ENCODE measurements around the gene PTBP1.
A peak's percentile ranks its signal among the peaks of the same experiment; 100 is the strongest.

Gene PTBP1

GRCh38 chr19:796692-797527, at the start of gene PTBP1:
Gene PTBP1, plus strand, starts transcription at chr19:797452. Its CDS starts 46 bp downstream, at chr19:797498.
- peak; percentile 98 for DNase-seq

GRCh38 chr19:748274-748598, 49.0 kb upstream of the PTBP1 start:
- DNase-seq: no peak

- DNase-seq: no peak
Measured at GRCh38 chr19:749811-750210, 47.4 kb upstream of the PTBP1 start.

GRCh38 chr19:750640-751423, 46.4 kb upstream of the PTBP1 start, which contains the start of gene MISP:
Gene MISP, plus strand, starts transcription at chr19:751112. Its CDS starts 5,835 bp downstream, at chr19:756947.
- DNase-seq: no peak

GRCh38 chr19:751501-752341, 45.5 kb upstream of the PTBP1 start:
- DNase-seq: no peak

GRCh38 chr19:752652-753517, 44.4 kb upstream of the PTBP1 start:
- no peak for DNase-seq

DNA sequence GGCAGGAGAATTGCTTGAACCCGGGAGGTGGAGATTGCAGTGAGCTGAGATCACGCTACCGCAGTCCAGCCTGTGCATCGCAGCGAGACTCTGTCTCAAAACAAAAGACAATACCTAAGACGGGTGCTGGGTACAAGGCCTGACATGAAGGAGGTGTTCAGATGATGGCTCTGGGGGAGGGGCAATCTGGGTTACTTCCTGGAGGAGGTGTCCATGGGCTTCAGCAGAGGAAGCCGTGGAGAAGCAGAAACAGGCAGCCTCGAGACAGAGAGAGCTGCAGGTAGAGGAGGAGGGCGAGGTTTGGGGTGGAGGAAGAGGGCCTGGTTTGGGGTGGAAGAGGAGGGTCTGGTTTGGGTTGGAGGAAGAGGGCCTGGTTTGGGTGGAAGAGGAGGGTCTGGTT, 42.7 kb upstream of the PTBP1 start:
- no peak for DNase-seq

- no peak for DNase-seq
Measured at GRCh38 chr19:755063-755462, 42.2 kb upstream of the PTBP1 start.

- no peak for DNase-seq
Measured at GRCh38 chr19:756236-756635, 41.0 kb upstream of the PTBP1 start.

DNA sequence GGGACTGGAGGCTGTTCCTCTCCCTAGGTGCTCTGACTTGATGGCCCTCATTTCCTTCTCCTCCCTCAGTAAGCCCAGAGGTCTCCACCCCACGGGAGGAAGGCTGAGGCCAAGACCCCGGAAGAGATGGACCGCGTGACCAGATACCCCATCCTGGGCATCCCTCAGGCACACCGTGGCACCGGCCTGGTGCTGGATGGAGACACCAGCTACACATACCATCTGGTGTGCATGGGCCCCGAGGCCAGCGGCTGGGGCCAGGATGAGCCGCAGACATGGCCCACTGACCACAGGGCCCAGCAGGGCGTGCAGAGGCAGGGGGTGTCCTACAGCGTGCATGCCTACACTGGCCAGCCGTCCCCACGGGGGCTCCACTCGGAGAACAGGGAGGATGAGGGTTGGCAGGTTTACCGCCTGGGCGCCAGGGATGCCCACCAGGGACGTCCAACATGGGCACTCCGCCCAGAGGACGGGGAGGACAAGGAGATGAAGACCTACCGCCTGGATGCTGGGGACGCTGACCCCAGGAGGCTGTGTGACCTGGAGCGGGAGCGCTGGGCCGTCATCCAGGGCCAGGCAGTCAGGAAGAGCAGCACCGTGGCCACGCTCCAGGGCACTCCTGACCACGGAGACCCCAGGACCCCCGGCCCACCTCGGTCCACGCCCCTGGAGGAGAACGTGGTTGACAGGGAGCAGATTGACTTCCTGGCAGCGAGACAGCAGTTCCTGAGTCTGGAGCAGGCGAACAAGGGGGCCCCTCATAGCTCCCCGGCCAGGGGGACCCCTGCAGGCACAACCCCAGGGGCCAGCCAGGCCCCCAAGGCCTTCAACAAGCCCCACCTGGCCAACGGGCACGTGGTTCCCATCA, 40.2 kb upstream of the PTBP1 start:
- no peak for DNase-seq

- DNase-seq: no peak
Measured at GRCh38 chr19:757811-758668, 39.2 kb upstream of the PTBP1 start.

DNA sequence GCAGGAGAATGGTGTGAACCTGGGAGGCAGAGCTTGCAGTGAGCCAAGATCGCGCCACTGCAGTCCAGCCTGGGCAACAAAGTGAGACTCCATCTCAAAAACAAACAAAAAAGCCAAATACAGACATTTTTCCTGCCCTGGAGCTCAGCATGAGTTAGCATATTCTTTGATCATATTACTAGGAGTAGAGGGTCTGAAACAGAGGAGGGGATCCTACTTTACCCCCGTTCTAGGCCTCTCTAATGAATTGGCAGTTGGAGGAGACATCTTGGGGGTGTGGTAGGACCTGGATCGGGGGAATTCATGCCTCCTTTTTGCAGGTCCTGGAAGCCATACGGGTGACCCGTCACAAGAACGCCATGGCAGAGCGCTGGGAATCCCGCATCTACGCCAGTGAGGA, 34.1 kb upstream of the PTBP1 start:
- no peak for DNase-seq

- no peak for DNase-seq
Measured at GRCh38 chr19:763869-764268, 33.4 kb upstream of the PTBP1 start.

DNA sequence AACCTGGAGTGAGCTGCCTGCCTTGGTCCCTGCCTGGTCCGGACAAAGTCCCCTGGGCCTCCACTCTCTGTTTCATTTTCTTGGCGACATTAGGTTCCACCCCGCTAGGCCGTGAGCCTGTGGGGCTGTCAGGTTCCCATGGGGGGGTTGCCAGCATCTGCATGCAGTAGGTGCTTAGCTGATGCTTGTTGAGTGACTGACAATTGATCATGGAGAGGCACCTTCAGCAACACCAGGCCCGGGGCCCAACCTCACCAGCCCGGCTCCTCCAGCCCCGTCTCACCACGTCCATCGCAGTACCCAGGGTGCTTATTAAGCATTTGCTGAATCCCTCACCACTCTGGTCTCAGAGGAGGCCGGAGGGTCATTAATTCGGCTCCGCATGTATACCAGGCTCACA, 33.0 kb upstream of the PTBP1 start:
- DNase-seq: no peak

DNA sequence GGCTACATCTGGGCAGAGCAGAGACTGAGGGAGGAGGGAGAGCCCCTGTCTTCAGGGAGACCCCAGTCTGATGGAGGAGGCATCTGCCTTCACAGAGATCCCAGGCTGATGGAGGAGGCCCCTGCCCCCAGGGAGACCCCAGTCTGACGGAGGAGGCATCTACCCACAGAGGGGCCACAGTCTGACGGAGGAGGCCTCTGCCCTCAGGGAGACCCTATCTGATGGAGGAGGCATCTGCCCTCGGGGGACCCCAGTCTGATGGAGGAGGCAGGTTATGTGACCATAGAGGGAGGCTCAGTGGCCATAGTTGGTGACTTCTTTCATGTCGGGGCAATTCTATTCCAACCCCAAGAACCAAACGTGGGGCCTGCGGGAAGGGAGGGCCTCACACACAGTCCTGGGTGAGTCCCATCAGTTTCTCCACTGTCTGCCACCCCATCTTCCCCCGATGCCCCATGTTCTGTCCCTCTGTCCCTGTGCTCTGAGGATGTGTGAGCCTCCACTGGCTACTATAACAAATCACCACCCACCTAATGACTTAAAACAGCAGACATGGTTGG, 32.0 kb upstream of the PTBP1 start:
- DNase-seq: no peak

DNA sequence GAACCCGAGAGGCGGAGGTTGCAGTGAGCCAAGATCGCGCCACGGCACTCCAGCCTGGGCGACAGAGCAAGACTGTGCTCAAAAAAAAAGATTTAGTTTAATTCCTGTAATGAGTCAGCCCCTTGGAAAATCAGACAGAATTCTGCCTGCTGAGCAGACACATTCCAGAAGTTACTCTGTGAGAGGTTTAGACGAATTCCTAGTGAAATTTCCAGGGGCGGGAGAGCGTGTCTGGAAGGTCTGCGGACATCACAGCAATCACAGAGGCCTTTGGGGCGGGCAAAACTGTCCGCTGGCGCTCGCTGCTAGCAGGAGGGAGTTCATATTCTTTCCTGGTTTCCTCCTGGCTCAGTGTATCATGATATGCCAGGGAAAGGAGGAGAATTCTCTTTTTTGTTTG, 28.8 kb upstream of the PTBP1 start:
- no peak for DNase-seq

DNA sequence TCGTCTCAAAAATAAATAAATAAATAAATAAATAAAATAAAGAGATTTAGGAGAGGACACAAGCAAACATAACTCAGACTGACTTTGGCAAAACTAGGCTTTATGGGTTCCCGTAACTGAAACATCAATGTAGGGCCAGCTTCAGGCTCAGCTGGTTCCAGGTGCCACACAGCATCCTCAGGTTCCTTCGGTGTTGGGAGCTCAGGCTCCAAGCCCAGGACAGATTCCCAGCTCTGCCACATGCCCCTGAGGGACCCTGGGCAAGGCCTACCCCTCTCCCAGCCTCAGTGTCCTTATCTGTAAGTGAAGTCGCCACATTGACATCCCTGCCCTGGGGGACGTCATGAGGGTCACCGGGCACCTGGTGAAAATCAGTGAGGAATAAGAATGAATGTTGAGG, 27.6 kb upstream of the PTBP1 start:
- DNase-seq: no peak

DNA sequence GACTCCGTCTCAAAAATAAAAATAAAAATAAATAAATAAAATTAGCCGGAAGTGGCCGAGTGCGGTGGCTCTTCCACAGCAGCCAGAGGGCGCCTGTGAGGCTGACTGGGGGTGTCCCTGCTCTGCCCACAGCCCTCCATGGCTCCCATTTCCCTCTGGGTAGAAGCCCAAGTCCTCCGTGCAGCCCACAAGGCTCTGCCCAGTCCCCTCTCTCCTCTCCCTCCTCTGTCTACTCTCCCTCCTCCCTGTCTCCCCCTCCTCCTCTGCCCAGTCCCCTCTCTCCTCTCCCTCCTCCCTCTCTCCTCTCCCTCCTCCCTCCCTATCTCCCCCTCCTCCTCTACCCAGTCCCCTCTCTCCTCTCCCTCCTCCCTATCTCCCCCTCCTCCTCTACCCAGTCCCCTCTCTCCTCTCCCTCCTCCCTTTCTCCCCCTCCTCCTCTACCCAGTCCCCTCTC, 25.9 kb upstream of the PTBP1 start:
- peak; percentile 32 for DNase-seq

DNA sequence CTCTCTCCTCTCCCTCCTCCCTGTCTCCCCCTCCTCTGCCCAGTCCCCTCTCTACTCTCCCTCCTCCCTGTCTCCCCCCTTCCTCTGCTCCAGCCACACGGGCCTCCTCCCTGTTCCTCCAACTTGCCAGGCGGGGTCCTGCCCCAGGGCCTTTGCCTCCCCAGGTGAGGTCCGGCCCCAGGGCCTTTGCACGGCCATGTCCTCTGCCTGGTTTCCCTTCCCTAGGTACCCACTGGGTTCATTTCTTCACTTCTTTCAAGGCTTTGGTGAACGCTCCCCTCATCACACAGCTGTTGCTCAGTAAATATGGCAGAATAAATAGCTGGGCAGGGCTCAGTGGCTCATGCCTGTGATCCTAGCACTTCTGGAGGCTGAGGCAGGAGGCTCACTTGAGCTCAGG, 25.2 kb upstream of the PTBP1 start:
- no peak for DNase-seq
